Testis (tissue), 3 donors: Measurements from ENCODE around the gene C6orf132. TPM values are rescaled to one million over a fixed set of nuclear protein-coding genes. Genes with fewer than 3 reads are reported as not detected.
"Not testable (repeated sequence)": the region's sequence is repeated elsewhere in the genome, so short reads cannot be mapped to it uniquely, and the experiment has no call there.

Experiments used
- DNase-seq: peaks from one replicate; pipeline ENCODE4 v3.0.0-alpha.2; 2019
- H3K27ac ChIP-seq, 2 donors: fragments of 200-600 bp; sonication (generic); one replicate each; pipeline ENCODE4 v1.5.1; 2019
- H3K27me3 ChIP-seq: fragments of 200-600 bp; sonication (generic); one replicate; pipeline ENCODE4 v1.5.1; 2019
- H3K36me3 ChIP-seq: fragments of 200-600 bp; sonication (generic); one replicate; pipeline ENCODE4 v1.5.1; 2017; ENCODE audit warnings: low read depth; ENCODE audit errors: missing control alignments
- H3K4me1 ChIP-seq: fragments of 200-600 bp; sonication (generic); one replicate; pipeline ENCODE4 v1.5.1; 2019
- H3K4me3 ChIP-seq, 2 donors: fragments of 200-600 bp; sonication (generic); one replicate each; pipeline ENCODE4 v1.5.1; 2017 to 2019
- H3K9me3 ChIP-seq: fragments of 200-600 bp; sonication (generic); one replicate; pipeline ENCODE4 v1.5.1; 2017
- CTCF ChIP-seq, 3 experiments: fragments of 450-650 bp in 2 of 3; fragments of 200-600 bp in 1 of 3; sonication (generic) in 1 of 3; IDR thresholded peaks; one replicate each; pipeline ENCODE4 v1.5.1; 2016 to 2019; ENCODE audit warnings: antibody characterized with exemption in 3 of 3, mild to moderate bottlenecking in 2 of 3, moderate library complexity in 1 of 3
- POLR2A ChIP-seq: fragments of 450-650 bp; IDR thresholded peaks from one replicate; pipeline ENCODE4 v1.6.1; 2017; ENCODE audit warnings: antibody characterized with exemption, mild to moderate bottlenecking, moderate library complexity
- WGBS, 2 donors: methylation state at CpG; one replicate each; pipeline ENCODE4 v1.1.5; 2018; 5-methylcytosine and 5-hydroxymethylcytosine counted together
- intact Hi-C: fragments of 100-400 bp; cut with DNase I; formaldehyde crosslinking; loops from one replicate; pipeline ENCODE4 v1.15.1; 2023; ENCODE audit warnings: low total_unique reads
- polyA plus RNA-seq: library from polyadenylated mRNA; stranded (reverse); fragments of 350-450 nt; fragmentation: Illumina TruSeq; extraction: RNeasy Lipid Tissue Mini Kit (QIAGEN cat#74804); gene quantifications from one replicate; pipeline ENCODE4 v1.2.3, GENCODE V29; 2014; ENCODE audit warnings: low read depth, low replicate concordance; ENCODE audit not compliant: insufficient read depth
- total RNA-seq, 2 donors: library from RNA; depleted of rRNA; stranded (reverse); fragments of >200 nt; gene quantifications; one replicate each; pipeline ENCODE4 v1.2.3, GENCODE V29; 2016

C6orf132 gene
- total and polyA plus RNA-seq, 3 donors from 2014 or later, result 1.1 to 2.0 (median 1.3) TPM

- intact Hi-C loops, result no loop called here
- Histone ChIP-seq H3K36me3 (no peaks in the 10 kb centered on the region), H3K4me1 (no peaks in the 10 kb centered on the region), H3K4me3 (no peak overlapping the region), H3K9me3 (no peaks in the 10 kb centered on the region), H3K27me3 (no peaks in the 10 kb centered on the region), H3K27ac (no peak overlapping the region)
- no peak for DNase-seq
- TF ChIP-seq CTCF (IDR thresholded peaks at IDR 0.05) (no peak), POLR2A (no peak)
Measured at GRCh38 chr6:42154461-42155209, 12.2 kb upstream of the C6orf132 start.

- intact Hi-C loops, result no loop called here
- DNase-seq, result no peak
- H3K36me3 ChIP-seq, result no peaks in the 10 kb centered on the region
- WGBS, 2 donors, result 72 to 76% methylated on average over 5 of the region's 5 CpGs
- H3K9me3 ChIP-seq, result no peaks in the 10 kb centered on the region
- H3K4me1 ChIP-seq, result no peaks in the 10 kb centered on the region
- no peak overlapping the region for H3K4me3 ChIP-seq
- TF ChIP-seq POLR2A (no peak), CTCF (IDR thresholded peaks at IDR 0.05) (no peak)
- no peak overlapping the region for H3K27ac ChIP-seq
- no peaks in the 10 kb centered on the region for H3K27me3 ChIP-seq
Measured at GRCh38 chr6:42153921-42154320, 11.5 kb upstream of the C6orf132 start.

- H3K36me3 ChIP-seq, H3K27me3 ChIP-seq, intact Hi-C loops, H3K9me3 ChIP-seq, H3K4me3 ChIP-seq, DNase-seq, H3K4me1 ChIP-seq, H3K27ac ChIP-seq: not testable (repeated sequence)
- WGBS, 2 donors, result 72 to 76% methylated on average over 4 of the region's 4 CpGs
Measured at GRCh38 chr6:42152528-42153213, 10.3 kb upstream of the C6orf132 start.

- Histone ChIP-seq H3K4me1 (no peaks in the 10 kb centered on the region), H3K27ac (no peak overlapping the region), H3K4me3 (no peak overlapping the region), H3K36me3 (no peaks in the 10 kb centered on the region), H3K27me3 (no peaks in the 10 kb centered on the region), H3K9me3 (no peaks in the 10 kb centered on the region)
- no peak for DNase-seq
- intact Hi-C loops, result no loop called here
- 88 to 89% methylated on average over 8 of the region's 8 CpGs for WGBS, 2 donors
- no peak for TF ChIP-seq POLR2A
- no peak for TF ChIP-seq CTCF (IDR thresholded peaks at IDR 0.05)
Measured at GRCh38 chr6:42152024-42152423, 9.6 kb upstream of the C6orf132 start.

- Histone ChIP-seq H3K4me3 (no peak overlapping the region), H3K36me3 (no peaks in the 10 kb centered on the region), H3K4me1 (no peaks in the 10 kb centered on the region), H3K9me3 (no peaks in the 10 kb centered on the region), H3K27ac (no peak overlapping the region), H3K27me3 (no peaks in the 10 kb centered on the region)
- DNase-seq, result no peak
- intact Hi-C loops, result no loop called here
- 96 to 97% methylated on average over 8 of the region's 8 CpGs for WGBS, 2 donors
- no peak for TF ChIP-seq CTCF (IDR thresholded peaks at IDR 0.05)
- TF ChIP-seq POLR2A, result no peak
Measured at GRCh38 chr6:42150254-42150653, 7.8 kb upstream of the C6orf132 start.
